H1 (cell line): ENCODE data around the gene FBXO8. TPM values are rescaled to one million over a fixed set of nuclear protein-coding genes. Genes with fewer than 3 reads are reported as not detected.

Experiments used
- CTCF ChIA-PET: fragments of 300-600 bp; sonication (Branson Sonifier 250); formaldehyde crosslinking; loops from one replicate; lab custom pipeline; 2021; ENCODE audit not compliant: partially characterized antibody; lab: Charles Lee
- POLR2A ChIA-PET: fragments of 300-600 bp; sonication (Branson Sonifier 250); formaldehyde crosslinking; loops from one replicate; lab custom pipeline; 2021; ENCODE audit warnings: inconsistent platforms; ENCODE audit not compliant: partially characterized antibody; lab: Charles Lee
- DNase-seq, 2 experiments: peaks; one replicate each; pipeline versions ENCODE4 v3.0.0 to v3.0.0-alpha.2; 2010 to 2022; ENCODE audit warnings: low spot score in 2 of 2, low read depth in 1 of 2, mixed read lengths in 1 of 2
- FAIRE-seq: peaks from 2 replicates; lab custom pipeline; 2011; peaks lifted over from hg19 to GRCh38; lab: Jason Lieb, UNC
- H2AFZ ChIP-seq: 2 replicates; pipeline ENCODE4 v1.8.1; 2012; ENCODE audit warnings: low read length, inconsistent platforms
- H2AK5ac ChIP-seq: 2 replicates; pipeline ENCODE4 v1.6.1; 2013; ENCODE audit warnings: low read depth, low read length
- H2BK120ac ChIP-seq: replicated peaks from 2 replicates; pipeline ENCODE3; 2013; ENCODE audit warnings: low read depth, low read length, inconsistent platforms
- H2BK12ac ChIP-seq: 2 replicates; pipeline ENCODE4 v1.6.1; 2013; ENCODE audit warnings: low read depth, low read length
- H2BK15ac ChIP-seq: 2 replicates; pipeline ENCODE4 v1.6.1; 2013; ENCODE audit warnings: low read length
- H2BK20ac ChIP-seq: 2 replicates; pipeline ENCODE4 v1.6.1; 2013; ENCODE audit warnings: low read length
- H2BK5ac ChIP-seq: 2 replicates; pipeline ENCODE4 v1.6.1; 2013; ENCODE audit warnings: low read depth, low read length
- H3K14ac ChIP-seq: 2 replicates; pipeline ENCODE4 v1.6.1; 2013; ENCODE audit warnings: inconsistent platforms; ENCODE audit not compliant: insufficient read length
- H3K18ac ChIP-seq: 2 replicates; pipeline ENCODE4 v1.6.1; 2013; ENCODE audit warnings: low read length; ENCODE audit errors: extremely low read depth
- H3K23ac ChIP-seq: 2 replicates; pipeline ENCODE4 v1.6.1; 2013; ENCODE audit warnings: inconsistent platforms; ENCODE audit not compliant: insufficient read length
- H3K23me2 ChIP-seq: 2 replicates; pipeline ENCODE4 v1.6.1; 2013; ENCODE audit warnings: low read depth, low read length
- H3K27ac ChIP-seq: 2 replicates; pipeline ENCODE4 v1.6.1; 2011; ENCODE audit warnings: low read depth, low read length, inconsistent platforms
- H3K27me3 ChIP-seq, 4 experiments: replicated peaks in 1 of 4; 1 replicate in 1 of 4; 2 replicates in 3 of 4; pipeline versions ENCODE4 v1.6.1 to v1.8.1; 2011 to 2013; ENCODE audit warnings: low read length in 3 of 4, mild to moderate bottlenecking in 3 of 4, inconsistent platforms in 2 of 4, mixed read lengths in 2 of 4, moderate library complexity in 1 of 4; ENCODE audit not compliant: control insufficient read depth in 3 of 4, insufficient read depth in 3 of 4; ENCODE audit errors: extremely low read depth in 1 of 4
- H3K36me3 ChIP-seq, 4 experiments: 2 replicates each; pipeline versions ENCODE4 v1.6.1 to v1.8.1; 2011 to 2013; ENCODE audit warnings: mild to moderate bottlenecking in 4 of 4, low read length in 3 of 4, moderate library complexity in 2 of 4, control low read depth in 1 of 4, inconsistent platforms in 1 of 4; ENCODE audit not compliant: insufficient read depth in 4 of 4, control insufficient read depth in 2 of 4
- H3K4ac ChIP-seq: replicated peaks from 2 replicates; pipeline ENCODE3; 2013; ENCODE audit warnings: low read length, low read depth, mixed read lengths, inconsistent platforms; ENCODE audit not compliant: insufficient read length
- H3K4me1 ChIP-seq, 4 experiments: replicated peaks in 1 of 4; 1 replicate in 1 of 4; 2 replicates in 3 of 4; pipeline versions ENCODE4 v1.6.1 to v1.8.1; 2011 to 2013; ENCODE audit warnings: low read length in 3 of 4, inconsistent platforms in 2 of 4, mixed read lengths in 1 of 4; ENCODE audit not compliant: insufficient read depth in 4 of 4, control insufficient read depth in 3 of 4
- H3K4me2 ChIP-seq, 2 experiments: 2 replicates each; pipeline versions ENCODE4 v1.6.1 to v1.8.1; 2011 to 2013; ENCODE audit warnings: low read depth in 2 of 2, low read length in 2 of 2, control low read depth in 1 of 2, inconsistent platforms in 1 of 2, mild to moderate bottlenecking in 1 of 2; ENCODE audit not compliant: insufficient read depth in 1 of 2
- H3K4me3 ChIP-seq, 4 experiments: fragments of 200-600, 300-600 bp in 1 of 4; sonication (generic), shearing (Covaris generic), sonication (Bioruptor Twin) in 1 of 4; 2 replicates each; pipeline versions ENCODE4 v1.5.1 to v1.8.1; 2011 to 2016; ENCODE audit warnings: low read length in 4 of 4, low read depth in 3 of 4, control low read depth in 2 of 4, inconsistent platforms in 2 of 4, mild to moderate bottlenecking in 2 of 4, mixed read lengths in 1 of 4, moderate library complexity in 1 of 4; ENCODE audit not compliant: insufficient read depth in 2 of 4; ENCODE audit errors: extremely low read depth in 1 of 4
- H3K56ac ChIP-seq: replicated peaks from 2 replicates; pipeline ENCODE3; 2013; ENCODE audit warnings: low read depth, mild to moderate bottlenecking, mixed read lengths, low read length, inconsistent platforms; ENCODE audit not compliant: insufficient read length
- H3K79me1 ChIP-seq: 2 replicates; pipeline ENCODE4 v1.6.1; 2013; ENCODE audit warnings: low read depth, low read length, control low read depth
- H3K79me2 ChIP-seq, 2 experiments: 2 replicates each; pipeline versions ENCODE4 v1.6.1 to v1.8.1; 2012 to 2013; ENCODE audit warnings: low read length in 2 of 2, mild to moderate bottlenecking in 2 of 2, inconsistent platforms in 1 of 2; ENCODE audit not compliant: insufficient read depth in 2 of 2, control insufficient read depth in 1 of 2
- H3K9ac ChIP-seq, 4 experiments: replicated peaks in 1 of 4; 1 replicate in 1 of 4; 2 replicates in 3 of 4; pipeline versions ENCODE4 v1.6.1 to v1.8.1; 2011 to 2013; ENCODE audit warnings: low read depth in 3 of 4, low read length in 3 of 4, control low read depth in 2 of 4, mild to moderate bottlenecking in 2 of 4, moderate library complexity in 2 of 4, inconsistent platforms in 1 of 4; ENCODE audit errors: extremely low read depth in 1 of 4
- H3K9me3 ChIP-seq, 2 experiments: 2 replicates each; pipeline versions ENCODE4 v1.6.1 to v1.8.1; 2012 to 2013; ENCODE audit warnings: mild to moderate bottlenecking in 2 of 2, moderate library complexity in 2 of 2, control low read depth in 1 of 2, inconsistent platforms in 1 of 2, low read depth in 1 of 2, low read length in 1 of 2, mixed read lengths in 1 of 2; ENCODE audit not compliant: insufficient read depth in 2 of 2
- H4K20me1 ChIP-seq, 2 experiments: replicated peaks in 1 of 2; 2 replicates each; pipeline versions ENCODE3 to v1.8.1; 2011 to 2013; ENCODE audit warnings: inconsistent platforms in 2 of 2, low read length in 2 of 2, mild to moderate bottlenecking in 1 of 2; ENCODE audit not compliant: insufficient read depth in 2 of 2, control insufficient read depth in 1 of 2
- H4K5ac ChIP-seq: 2 replicates; pipeline ENCODE4 v1.6.1; 2013; ENCODE audit warnings: low read length, low read depth, mixed read lengths, inconsistent platforms; ENCODE audit not compliant: insufficient read length
- H4K8ac ChIP-seq: 2 replicates; pipeline ENCODE4 v1.8.0; 2013; ENCODE audit warnings: mild to moderate bottlenecking, moderate library complexity, low read length, inconsistent platforms; ENCODE audit not compliant: insufficient read depth; ENCODE audit errors: extremely low read depth
- H4K91ac ChIP-seq: replicated peaks from 2 replicates; pipeline ENCODE3; 2013; ENCODE audit warnings: low read length, mixed read lengths, inconsistent platforms; ENCODE audit not compliant: insufficient read length
- CBX5 ChIP-seq: fragments of 300-800, 300-1000 bp; sonication (generic); IDR thresholded peaks from 2 replicates; pipeline ENCODE4 v1.7.1; 2016; ENCODE audit warnings: antibody characterized with exemption, low read length, low read depth
- JUND ChIP-seq: IDR thresholded peaks from 2 replicates; pipeline ENCODE4 v1.6.1; 2011; ENCODE audit warnings: mild to moderate bottlenecking, improper control_type of control experiment, low read length
- WGBS, 2 experiments: shearing (Covaris generic) in 1 of 2; methylation state at CpG; one replicate each; pipeline versions ENCODE4 v1.1.6 to v1.1.7; 2013 to 2015; ENCODE audit warnings: low lambda C conversion rate in 2 of 2, mixed read lengths in 2 of 2, inconsistent platforms in 1 of 2, low coverage in 1 of 2, missing lambda C conversion rate in 1 of 2; ENCODE audit not compliant: insufficient replicate concordance in 2 of 2, insufficient coverage in 1 of 2, insufficient read length in 1 of 2; ENCODE audit errors: extremely low coverage in 1 of 2, missing lambda C conversion rate in 1 of 2; 5-methylcytosine and 5-hydroxymethylcytosine counted together
- polyA plus RNA-seq, 7 experiments: library from polyadenylated mRNA; depleted of rRNA in 3 of 7; stranded (reverse) in 5 of 7; unstranded in 2 of 7; fragments of >200 nt in 5 of 7; fragments of 200-250 nt in 2 of 7; gene quantifications; 1 replicate in 5 of 7; 2 replicates in 1 of 7; 4 replicates in 1 of 7; pipeline versions ENCODE4 v1.2.1 to v1.2.3, GENCODE V29; 2011 to 2013; ENCODE audit warnings: missing spikeins in 2 of 7, mixed read lengths in 2 of 7
- total RNA-seq: library from RNA; stranded (reverse); fragmentation: NEBNext Ultra II Directional; extraction: Animal tissue kit (Norgen Biotek cat#: 25700); gene quantifications from 2 replicates; pipeline ENCODE4 v1.2.1, GENCODE V29; 2021

Gene FBXO8
- total and polyA plus RNA-seq, 2 of the 8 experiments (the other 6 are each of a cell fraction or from before 2014, with no cell fraction given): 5.1 to 7.5 TPM

GRCh38 chr4:174304664-174305063, 21.2 kb upstream of the FBXO8 start:
- CTCF ChIA-PET: no interaction called here
- no peak for TF ChIP-seq JUND
- no peak for TF ChIP-seq CBX5
- TF ChIP-seq, all 59 proteins: peak for 0

More at GRCh38 chr4:174304664-174305063, 21.2 kb upstream of the FBXO8 start:
- Histone ChIP-seq H2BK12ac (no peak overlapping the region), H2BK15ac (no peak overlapping the region), H3K9ac (no peak overlapping the region), H3K79me2 (no peaks in the 10 kb centered on the region), H4K20me1 (no peaks in the 10 kb centered on the region), H3K23me2 (no peaks in the 10 kb centered on the region), H3K4me2 (no peak overlapping the region), H2BK120ac (no peak overlapping the region), H3K4me3 (no peak overlapping the region), H3K9me3 (no peaks in the 10 kb centered on the region), H3K4ac (no peak overlapping the region), H3K4me1 (no peaks in the 10 kb centered on the region), H3K56ac (no peak overlapping the region), H2AK5ac (no peak overlapping the region), H3K27me3 (no peaks in the 10 kb centered on the region), H3K18ac (no peak overlapping the region), H3K79me1 (no peaks in the 10 kb centered on the region), H2AFZ (no peak overlapping the region), H4K5ac (no peak overlapping the region), H3K27ac (no peak overlapping the region), H3K23ac (no peak overlapping the region), H2BK20ac (no peak overlapping the region), H4K91ac (no peak overlapping the region), H4K8ac (no peak overlapping the region), H2BK5ac (no peak overlapping the region), H3K14ac (no peak overlapping the region), H3K36me3 (peaks cover 0 to 11% (median 0%) of the 10 kb centered on the region in 4 experiments; a peak in 2 of 8 replicates)
- POLR2A ChIA-PET: no interaction called here
- DNase-seq (no peak), FAIRE-seq (no peak)
- 97% methylated on average over 1 of the region's 1 CpG; no CpG with 5 or more reads in 1 of the 2 experiments for WGBS, 2 experiments
